PC-3 (cell line): ENCODE data around the gene ORC4. TPM values are rescaled to one million over a fixed set of nuclear protein-coding genes. Genes with fewer than 3 reads are reported as not detected.

ENCODE experiments used
- ATAC-seq: fragments of 200-7000 bp; cut with Tn5 transposase; 2 replicates; pipeline ENCODE4 v1.9.1; 2020; ENCODE audit warnings: mild to moderate bottlenecking, moderate library complexity
- BruUV-seq: library from RNA; stranded (reverse); fragments of 400-500 nt; replicated peaks from 2 replicates; lab custom pipeline; 2021; lab: Mats Ljungman, UMichigan
- CTCF ChIA-PET: fragments of 300-600 bp; sonication (Branson Sonifier 250); formaldehyde crosslinking; loops from one replicate; lab custom pipeline; 2022; ENCODE audit warnings: antibody characterized with exemption; lab: Charles Lee
- POLR2A ChIA-PET: fragments of 300-600 bp; sonication (Branson Sonifier 250); formaldehyde crosslinking; loops from one replicate; lab custom pipeline; 2022; ENCODE audit warnings: antibody characterized with exemption; ENCODE audit not compliant: unreplicated experiment; lab: Charles Lee
- DNase-seq: peaks from one replicate; pipeline ENCODE4 v3.0.0-alpha.2; 2015
- H2AFZ ChIP-seq: fragments of 300-600 bp; sonication (generic); 2 replicates; pipeline ENCODE4 v1.6.0; 2016; ENCODE audit warnings: antibody characterized with exemption, low read length
- H3F3A ChIP-seq: fragments of 300-600 bp; sonication (generic); one replicate; pipeline ENCODE4 v1.6.0; 2017; ENCODE audit warnings: antibody characterized with exemption, low read length, control low read depth, mild to moderate bottlenecking; ENCODE audit not compliant: unreplicated experiment
- H3K27ac ChIP-seq: fragments of 300-600 bp; sonication (generic); 2 replicates; pipeline ENCODE4 v1.5.1; 2016; ENCODE audit warnings: mild to moderate bottlenecking, low read length
- H3K27me3 ChIP-seq: fragments of 300-600 bp; sonication (generic); 2 replicates; pipeline ENCODE4 v1.6.1; 2016; ENCODE audit warnings: low read length, mixed read lengths
- H3K36me3 ChIP-seq: fragments of 300-600 bp; sonication (generic); 2 replicates; pipeline ENCODE4 v1.6.1; 2016; ENCODE audit warnings: low read depth, mixed run types, low read length, mixed read lengths
- H3K4me1 ChIP-seq: fragments of 300-600 bp; sonication (generic); 2 replicates; pipeline ENCODE4 v1.5.1; 2016; ENCODE audit warnings: low read length; ENCODE audit not compliant: insufficient read depth
- H3K4me2 ChIP-seq: fragments of 300-600 bp; sonication (generic); 2 replicates; pipeline ENCODE4 v1.6.0; 2016; ENCODE audit warnings: low read length
- H3K4me3 ChIP-seq: fragments of 300-600 bp; sonication (generic); 2 replicates; pipeline ENCODE4 v1.5.1; 2016; ENCODE audit warnings: mild to moderate bottlenecking, low read length, mixed read lengths
- H3K79me2 ChIP-seq: fragments of 300-600 bp; sonication (generic); 2 replicates; pipeline ENCODE4 v1.6.1; 2017; ENCODE audit warnings: low read length, mixed read lengths
- H3K9ac ChIP-seq: fragments of 300-600 bp; sonication (generic); 2 replicates; pipeline ENCODE4 v1.6.0; 2016; ENCODE audit warnings: mild to moderate bottlenecking, low read length
- H3K9me2 ChIP-seq: fragments of 300-600 bp; sonication (generic); replicated peaks from 2 replicates; pipeline ENCODE4 v1.6.1; 2016; ENCODE audit warnings: mixed run types, low read length, mixed read lengths
- H3K9me3 ChIP-seq: fragments of 300-600 bp; sonication (generic); 2 replicates; pipeline ENCODE4 v1.6.1; 2016; ENCODE audit warnings: low read length, mixed read lengths
- H4K20me1 ChIP-seq: fragments of 300-600 bp; sonication (generic); 2 replicates; pipeline ENCODE4 v1.6.1; 2016; ENCODE audit warnings: low read length, mixed read lengths
- CTCF ChIP-seq: fragments of 300-600 bp; sonication (generic); conservative IDR thresholded peaks from 2 replicates; pipeline ENCODE4 v1.5.1; 2017; ENCODE audit warnings: antibody characterized with exemption, low read depth, mild to moderate bottlenecking, low read length
- EZH2 ChIP-seq: fragments of 300-600 bp; sonication (generic); IDR thresholded peaks from one replicate; pipeline ENCODE4 v1.6.1; 2017; ENCODE audit warnings: antibody characterized with exemption, mild to moderate bottlenecking, low read length; ENCODE audit not compliant: unreplicated experiment
- EZH2phosphoT487 ChIP-seq: fragments of 300-600 bp; sonication (generic); IDR thresholded peaks from 2 replicates; pipeline ENCODE4 v1.6.1; 2018; ENCODE audit warnings: mild to moderate bottlenecking, antibody characterized with exemption, low read length, borderline replicate concordance
- intact Hi-C: fragments of 100-400 bp; cut with micrococcal nuclease; formaldehyde crosslinking; loops from 2 replicates; pipeline ENCODE4 v1.9.0; 2023
- total RNA-seq: library from RNA; depleted of rRNA; stranded (reverse); fragments of >200 nt; gene quantifications from 2 replicates; pipeline ENCODE4 v1.2.3, GENCODE V29; 2014

The ORC4 gene
- total RNA-seq, 1 experiment from 2014 or later, result 65.9 TPM

- ATAC-seq (no peak), DNase-seq (no peak)
- Histone ChIP-seq H3K9me3 (no peaks in the 10 kb centered on the region), H3K79me2 (no peaks in the 10 kb centered on the region), H3F3A (no peaks in the 10 kb centered on the region), H3K9me2 (no peaks in the 10 kb centered on the region), H3K27me3 (no peaks in the 10 kb centered on the region), H3K9ac (no peak overlapping the region), H2AFZ (no peak overlapping the region), H3K27ac (no peak overlapping the region), H3K36me3 (no peaks in the 10 kb centered on the region), H4K20me1 (no peaks in the 10 kb centered on the region), H3K4me3 (no peak overlapping the region), H3K4me1 (no peaks in the 10 kb centered on the region), H3K4me2 (no peak overlapping the region)
- intact Hi-C loops, result no loop called here
- CTCF ChIA-PET, result no interaction called here
- BruUV-seq, result no TSS peak
- TF ChIP-seq EZH2phosphoT487 (no peak), CTCF (no peak), EZH2 (no peak)
- POLR2A ChIA-PET, result no interaction called here
Measured at GRCh38 chr2:148065936-148066335, 45.4 kb upstream of the ORC4 start.

GRCh38 chr2:148063633-148064032, 43.1 kb upstream of the ORC4 start:
- intact Hi-C loops, result loop anchor here (5.0 kb wide), 1 partner anchor 39 kb away; no protein-coding TSS in a partner anchor
- Histone ChIP-seq H3F3A (no peaks in the 10 kb centered on the region), H3K4me2 (no peak overlapping the region), H3K9me2 (no peaks in the 10 kb centered on the region), H2AFZ (no peak overlapping the region), H3K27me3 (no peaks in the 10 kb centered on the region), H4K20me1 (no peaks in the 10 kb centered on the region), H3K4me1 (no peaks in the 10 kb centered on the region), H3K4me3 (no peak overlapping the region), H3K9me3 (no peaks in the 10 kb centered on the region), H3K9ac (no peak overlapping the region), H3K27ac (no peak overlapping the region), H3K79me2 (no peaks in the 10 kb centered on the region), H3K36me3 (no peaks in the 10 kb centered on the region)
- ChIA-PET CTCF (no interaction called here), POLR2A (no interaction called here)
- TF ChIP-seq CTCF, result no peak
- TF ChIP-seq EZH2phosphoT487, result no peak
- TF ChIP-seq EZH2, result no peak
- DNase-seq, result no peak
- ATAC-seq, result no peak
- BruUV-seq, result no TSS peak

DNA sequence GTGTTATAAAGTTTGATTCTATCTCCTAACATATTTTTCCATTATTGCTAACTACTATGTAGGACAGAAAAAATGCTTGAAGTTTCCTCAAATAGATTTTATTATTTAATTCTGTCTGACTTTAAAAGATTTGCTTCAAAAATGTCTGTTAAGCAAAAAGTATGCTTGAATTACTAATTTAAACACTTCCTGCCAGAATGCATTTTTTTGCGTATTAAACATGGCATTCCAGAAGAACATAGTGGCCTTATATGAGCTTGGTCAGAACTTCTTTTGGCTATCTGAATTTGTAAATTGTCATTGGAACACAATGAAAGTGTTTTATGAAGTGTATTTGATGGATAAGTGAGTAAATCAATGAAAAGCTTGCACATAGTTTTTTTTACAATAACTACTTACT, 38.1 kb upstream of the ORC4 start:
- TF ChIP-seq EZH2 (no peak), CTCF (no peak), EZH2phosphoT487 (no peak)
- Histone ChIP-seq H3K9me3 (no peaks in the 10 kb centered on the region), H3K27me3 (no peaks in the 10 kb centered on the region), H3K9me2 (no peaks in the 10 kb centered on the region), H2AFZ (no peak overlapping the region), H3K36me3 (no peaks in the 10 kb centered on the region), H3K9ac (no peak overlapping the region), H3K4me2 (no peak overlapping the region), H3K4me3 (no peak overlapping the region), H3K27ac (no peak overlapping the region), H3K4me1 (no peaks in the 10 kb centered on the region), H3K79me2 (no peaks in the 10 kb centered on the region), H3F3A (no peaks in the 10 kb centered on the region), H4K20me1 (no peaks in the 10 kb centered on the region)
- intact Hi-C loops, result no loop called here
- BruUV-seq, result no TSS peak
- no peak for DNase-seq
- ATAC-seq, result no peak
- POLR2A ChIA-PET, result no interaction called here
- CTCF ChIA-PET, result no interaction called here
